ENCODE results near the gene PLA2G12B.
"Not testable (repeated sequence)": the region's sequence is repeated elsewhere in the genome, so short reads cannot be mapped to it uniquely, and the experiment has no call there.

The PLA2G12B gene, protein sequence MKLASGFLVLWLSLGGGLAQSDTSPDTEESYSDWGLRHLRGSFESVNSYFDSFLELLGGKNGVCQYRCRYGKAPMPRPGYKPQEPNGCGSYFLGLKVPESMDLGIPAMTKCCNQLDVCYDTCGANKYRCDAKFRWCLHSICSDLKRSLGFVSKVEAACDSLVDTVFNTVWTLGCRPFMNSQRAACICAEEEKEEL

DNA sequence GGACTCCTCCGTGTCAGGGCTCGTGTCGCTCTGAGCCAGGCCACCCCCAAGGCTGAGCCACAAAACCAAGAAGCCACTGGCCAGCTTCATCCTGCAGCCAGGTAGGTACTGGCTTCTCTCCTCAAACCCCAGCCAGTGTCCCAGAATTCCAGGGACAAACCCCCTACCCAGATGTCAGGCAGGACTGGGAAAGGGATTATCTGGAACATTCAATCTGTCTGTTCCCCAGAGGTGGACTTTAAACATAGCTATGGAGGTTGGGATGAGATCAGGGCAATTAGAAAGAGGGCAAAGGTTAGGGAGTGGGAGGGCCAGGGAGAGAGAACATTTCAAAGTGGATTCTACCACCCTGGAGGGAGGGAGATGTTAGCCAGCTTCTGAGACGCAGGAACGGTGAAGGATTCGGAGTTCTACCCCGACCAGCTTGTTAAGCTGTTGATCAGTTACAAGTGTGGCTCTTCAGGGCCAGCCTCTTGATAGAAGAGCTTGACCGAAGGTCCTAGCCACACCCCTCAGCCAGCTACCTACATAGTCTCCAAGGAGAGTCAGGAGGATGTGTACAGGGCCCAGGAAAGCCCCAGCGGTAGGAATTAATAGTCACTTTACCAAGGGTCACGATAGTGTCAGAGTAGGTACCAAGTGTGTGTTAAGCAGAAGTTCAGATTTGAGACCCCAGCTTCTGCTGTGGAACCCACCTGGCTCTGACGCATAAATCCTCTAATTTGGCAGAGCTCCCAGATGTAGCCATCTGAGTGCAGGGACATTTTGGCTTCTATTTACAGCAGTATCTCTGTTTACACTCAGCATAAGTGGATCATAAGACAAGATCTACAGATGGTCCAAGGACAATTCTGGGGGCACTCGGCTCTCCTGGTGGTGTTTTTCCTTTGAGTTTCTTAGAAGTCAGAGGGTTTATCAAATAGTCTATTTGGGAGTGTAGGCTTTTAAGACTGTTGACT, at the start of gene PLA2G12B:
Gene PLA2G12B (minus strand): TSS at position 211 of the 959 bp plus-strand sequence. CDS start 121 bp downstream, at position 90.
- DNase-seq (ENCODE audit: low spot score), result no peak

DNA sequence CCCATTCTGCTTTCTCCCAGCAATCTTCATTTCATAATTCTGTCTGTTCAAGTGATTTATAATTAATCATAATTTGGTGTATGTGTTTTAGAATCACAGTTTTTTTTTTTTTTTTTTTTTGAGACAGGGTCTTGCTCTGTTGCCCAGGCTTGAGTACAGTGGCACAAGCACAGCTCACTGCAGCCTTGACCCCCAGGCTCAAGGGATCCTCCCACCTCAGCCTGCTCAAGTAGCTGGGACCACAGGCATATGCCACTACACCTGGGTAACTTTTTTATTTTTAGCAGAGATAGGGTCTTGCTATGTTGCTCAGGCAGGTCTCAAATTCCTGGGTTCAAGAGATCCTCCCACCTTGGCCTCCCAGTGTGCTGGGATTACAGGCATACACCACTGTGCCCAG, 49.2 kb upstream of the PLA2G12B start:
- DNase-seq (ENCODE audit: low spot score), result no peak

DNA sequence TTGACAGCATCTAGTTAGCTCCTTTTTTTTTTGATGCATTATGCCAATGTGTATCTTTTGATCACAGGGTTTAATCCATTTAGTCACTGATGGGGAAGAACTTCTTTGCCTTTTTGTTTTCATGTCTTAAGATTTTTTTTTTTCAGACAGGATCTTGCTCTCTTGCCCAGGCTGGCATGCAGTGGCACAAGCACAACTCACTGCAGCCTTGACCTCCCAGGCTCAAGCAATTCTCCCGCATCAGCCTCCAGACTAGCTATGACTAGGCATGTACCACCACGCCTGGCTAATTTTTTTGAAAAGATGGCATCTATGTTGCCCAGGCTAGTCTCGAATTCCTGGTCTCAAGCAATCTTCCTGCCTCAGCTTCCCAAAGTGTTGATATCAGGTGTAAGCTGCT, 46.4 kb upstream of the PLA2G12B start:
- DNase-seq (ENCODE audit: low spot score), result no peak

DNA sequence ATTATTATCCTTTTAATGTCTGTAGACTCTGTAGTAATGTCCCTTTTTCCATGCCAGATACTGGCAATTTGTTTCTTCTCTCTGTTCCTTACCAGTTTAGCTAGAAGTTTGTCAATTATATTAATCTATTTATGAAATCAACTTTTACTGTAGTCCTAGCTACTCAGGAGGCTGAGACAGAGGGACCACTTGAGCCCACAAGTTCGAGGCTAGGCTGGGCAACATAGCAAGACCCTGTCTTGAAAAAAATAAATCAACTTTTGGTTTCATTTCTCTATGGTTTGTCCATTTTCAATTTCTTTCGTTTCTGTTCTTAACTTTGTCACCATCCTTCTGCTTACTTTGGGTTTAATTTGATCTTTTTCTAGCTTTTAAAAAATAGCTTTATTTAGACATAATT, 42.5 kb upstream of the PLA2G12B start:
- no peak for DNase-seq (ENCODE audit: low spot score)

DNA sequence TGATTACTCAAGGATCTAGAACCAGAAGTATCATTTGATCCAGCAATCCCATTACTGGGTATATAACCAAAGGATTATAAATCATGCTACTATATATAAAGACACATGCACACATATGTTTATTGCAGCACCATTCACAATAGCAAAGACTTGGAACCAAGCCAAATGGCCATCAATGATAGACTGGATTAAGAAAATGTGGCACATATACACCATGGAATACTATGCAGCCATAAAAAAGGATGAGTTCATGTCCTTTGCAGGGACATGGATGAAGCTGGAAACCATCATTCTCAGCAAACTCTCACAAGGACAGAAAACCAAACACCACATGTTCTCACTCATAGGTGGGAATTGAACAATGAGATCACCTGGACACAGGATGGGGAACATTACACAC, 40.9 kb upstream of the PLA2G12B start:
- DNase-seq (ENCODE audit: low spot score), result not testable (repeated sequence)

DNA sequence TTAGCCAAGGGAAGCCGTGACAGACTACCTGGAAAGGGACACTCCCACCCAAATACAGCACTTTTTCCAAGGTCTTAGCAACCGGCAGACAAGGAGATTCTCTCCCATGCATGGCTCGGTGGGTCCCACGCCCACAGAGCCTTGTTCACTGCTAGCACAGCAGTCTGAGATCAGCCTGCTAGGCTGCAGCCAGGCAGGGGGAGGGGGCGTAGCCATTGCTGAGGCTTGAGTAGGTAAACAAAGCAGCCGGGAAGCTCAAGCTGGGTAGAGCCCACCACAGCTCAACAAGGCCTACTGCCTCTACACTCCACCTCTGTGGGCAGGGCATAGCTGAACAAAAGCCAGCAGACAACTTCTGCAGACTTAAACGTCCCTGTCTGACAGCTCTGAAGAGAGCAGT, 35.2 kb upstream of the PLA2G12B start:
- DNase-seq (ENCODE audit: low spot score), result not testable (repeated sequence)

DNA sequence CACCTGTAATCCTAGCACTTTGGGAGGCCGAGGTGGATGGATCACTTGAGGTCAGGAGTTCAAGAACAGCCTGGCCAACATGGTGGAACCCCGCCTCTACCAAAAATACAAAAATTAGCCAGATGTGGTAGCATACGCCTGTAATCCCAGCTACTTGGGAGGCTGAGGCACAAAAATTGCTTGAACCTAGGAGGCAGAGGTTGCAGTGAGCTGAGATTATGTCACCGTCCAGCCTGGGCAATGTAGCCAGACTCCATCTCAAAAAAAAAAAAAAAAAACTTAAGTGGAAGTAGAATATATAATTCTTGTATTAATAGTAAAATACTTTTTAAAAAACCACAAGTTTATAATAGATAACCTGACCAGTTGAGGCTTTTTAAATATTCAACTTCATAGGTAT, 30.0 kb upstream of the PLA2G12B start:
- DNase-seq (ENCODE audit: low spot score), result not testable (repeated sequence)

DNA sequence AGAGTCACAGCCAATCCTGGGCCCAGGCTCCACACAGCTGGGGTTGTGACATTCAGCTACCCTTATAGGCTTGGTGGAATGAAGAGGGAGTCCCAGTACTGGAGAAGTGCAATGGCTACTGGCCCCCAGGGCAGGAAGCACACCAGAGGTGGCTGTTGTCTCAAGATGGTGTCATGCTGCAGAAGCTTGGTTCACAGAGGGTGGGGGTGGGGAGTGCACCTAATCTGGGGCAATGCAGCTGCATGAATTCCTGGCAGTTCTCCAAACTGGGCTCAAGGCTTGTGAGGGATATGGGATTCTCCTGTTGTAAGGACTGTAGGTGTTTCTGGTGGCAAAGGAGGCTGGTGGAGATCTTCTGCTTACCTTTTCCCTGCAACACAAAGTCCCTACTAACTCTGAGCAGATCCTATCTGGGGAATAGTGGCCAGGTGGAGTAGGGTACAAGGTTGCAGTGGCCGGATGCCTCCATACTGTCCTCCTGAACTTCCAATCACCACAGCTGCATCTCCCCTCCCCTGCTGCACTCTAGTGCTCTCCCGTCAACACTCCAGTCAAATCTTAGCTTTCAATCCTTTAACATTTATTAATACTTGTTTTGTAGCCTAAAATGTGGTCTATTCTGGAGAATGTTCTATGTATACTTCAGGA, 27.4 kb upstream of the PLA2G12B start:
- no peak for DNase-seq (ENCODE audit: low spot score)

DNA sequence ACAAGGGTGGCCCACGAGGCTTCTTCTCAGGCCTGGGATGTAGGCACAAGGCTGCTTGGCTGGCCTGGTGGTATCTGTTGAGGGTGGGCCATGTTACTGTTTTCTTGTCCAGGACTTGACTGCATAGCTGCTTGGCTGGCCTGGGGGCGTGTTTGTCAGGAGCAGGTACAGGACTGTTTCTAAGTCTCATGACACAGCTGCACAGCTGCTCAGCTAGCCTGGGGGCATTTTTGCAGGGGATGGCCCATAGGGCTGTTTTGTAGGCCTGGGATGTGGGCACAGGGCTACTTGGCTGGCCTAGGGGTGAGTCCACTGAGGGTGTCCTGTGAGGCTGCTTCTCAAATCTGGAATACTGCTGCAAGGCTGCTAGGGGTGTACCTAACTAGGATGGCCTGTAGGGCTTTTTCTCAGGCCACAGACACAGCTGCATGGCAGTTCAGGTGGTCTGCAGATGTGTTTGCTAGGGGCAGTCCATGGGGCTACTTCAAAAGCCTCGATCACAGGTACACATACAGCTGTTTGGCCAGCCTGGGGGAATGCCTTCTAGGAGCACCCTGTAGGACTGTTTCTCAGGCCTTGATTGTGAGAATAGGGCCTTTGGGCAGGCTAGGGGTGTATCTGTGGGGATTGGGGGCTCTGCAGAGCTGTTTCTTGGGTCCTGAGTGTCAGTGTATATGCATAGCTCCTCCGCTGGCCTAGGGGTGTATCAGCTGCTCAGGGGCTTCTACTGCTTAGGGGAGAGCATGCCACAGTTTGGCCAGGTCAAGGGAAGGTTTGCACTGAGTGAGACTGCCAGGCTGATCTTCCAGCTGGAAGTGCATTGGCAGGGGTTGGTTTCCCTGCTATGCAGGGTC, 26.6 kb upstream of the PLA2G12B start:
- no peak for DNase-seq (ENCODE audit: low spot score)

DNA sequence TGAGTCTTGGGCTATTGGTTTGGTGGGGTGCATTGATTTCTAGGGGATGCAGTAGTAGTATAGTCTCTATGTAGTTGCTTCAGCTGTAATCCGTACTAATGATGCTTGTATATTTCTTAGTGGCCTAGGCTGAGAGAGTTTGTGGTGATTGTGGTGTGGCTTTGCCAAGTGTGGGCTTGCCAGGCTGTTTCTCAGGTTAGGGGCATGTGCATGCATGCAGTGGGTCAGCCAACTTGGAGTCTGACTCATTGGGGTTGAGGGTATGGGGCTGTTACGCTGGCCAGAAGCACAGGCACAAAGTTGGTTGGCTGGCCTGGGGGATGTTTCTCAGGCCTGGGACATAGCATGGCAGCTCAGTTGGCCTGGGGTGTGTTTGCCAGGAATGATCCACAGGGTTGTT, 25.7 kb upstream of the PLA2G12B start:
- no peak for DNase-seq (ENCODE audit: low spot score)

DNA sequence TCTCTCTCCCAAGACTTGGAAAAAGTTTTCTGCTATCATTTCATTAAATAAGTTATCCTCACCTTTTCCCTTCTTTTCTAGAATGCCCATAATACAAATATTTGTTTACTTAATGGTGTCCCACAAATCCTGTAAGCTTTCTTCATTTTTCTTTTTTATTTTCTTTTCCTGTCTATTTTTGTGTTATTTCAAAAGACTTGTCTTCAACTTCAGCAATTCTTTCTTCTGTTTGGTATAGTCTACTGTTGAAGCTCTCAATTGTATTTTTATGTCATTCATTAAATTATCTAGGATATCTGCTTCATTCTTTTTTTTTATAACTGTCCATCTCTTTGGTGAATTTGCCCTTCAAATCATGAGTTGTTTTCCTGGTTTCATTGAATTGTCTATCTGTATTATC, 25.1 kb upstream of the PLA2G12B start:
- no peak for DNase-seq (ENCODE audit: low spot score)

DNA sequence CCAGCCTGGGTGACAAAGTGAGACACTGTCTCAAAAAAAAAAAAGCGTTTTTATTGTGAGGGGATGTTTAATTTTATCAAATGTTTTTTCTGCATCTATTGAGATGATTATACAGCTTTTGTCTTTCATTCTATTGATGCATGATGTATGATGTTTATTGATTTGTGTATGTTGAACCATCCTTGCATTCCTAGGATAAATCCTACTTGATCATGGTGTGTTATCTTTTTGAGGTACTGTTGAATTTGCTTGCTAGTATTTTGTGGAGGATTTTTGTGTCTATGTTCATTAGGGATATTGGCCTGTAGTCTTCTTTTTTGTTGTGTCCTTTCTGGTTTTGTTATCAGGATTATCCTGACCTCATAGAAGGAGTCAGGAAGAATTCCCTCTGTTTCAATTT, 22.3 kb upstream of the PLA2G12B start:
- DNase-seq (ENCODE audit: low spot score), result no peak

DNA sequence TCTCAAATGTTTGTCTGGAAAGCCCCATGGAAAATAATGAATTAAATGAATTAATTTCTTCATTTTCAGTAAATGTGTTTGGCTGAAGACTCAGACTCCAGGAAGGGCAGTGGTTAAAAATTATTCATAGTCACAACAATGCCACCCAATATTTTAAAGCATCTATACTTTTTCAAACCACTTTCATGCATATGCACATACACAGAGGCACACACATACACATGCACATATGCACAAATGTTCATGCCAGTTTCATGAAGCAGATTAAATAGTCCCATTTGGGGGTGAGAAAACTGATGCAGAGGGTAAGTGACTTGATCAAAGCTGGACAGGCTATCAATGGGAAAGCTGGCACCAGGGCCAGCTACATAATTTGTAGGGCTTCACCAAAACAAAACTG, 1.4 kb upstream of the PLA2G12B start:
- DNase-seq (ENCODE audit: low spot score), result no peak

DNA sequence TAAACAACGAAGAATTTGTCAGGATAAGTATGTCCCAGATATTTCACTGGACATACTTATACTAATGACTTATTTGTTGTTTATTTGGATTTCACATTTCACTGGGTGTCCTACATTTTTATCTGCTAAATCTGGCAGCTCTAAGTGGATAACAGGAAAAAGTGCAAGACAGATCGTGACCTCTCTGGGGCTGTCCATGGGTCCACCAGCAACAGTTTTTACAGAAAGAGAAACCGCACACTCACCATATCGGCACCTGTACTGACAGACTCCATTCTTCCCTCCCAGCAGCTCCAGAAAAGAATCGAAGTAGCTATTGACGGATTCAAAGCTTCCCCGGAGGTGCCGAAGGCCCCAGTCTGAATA, 393 bp downstream of the PLA2G12B start:
- DNase-seq (ENCODE audit: low spot score), result no peak

DNA sequence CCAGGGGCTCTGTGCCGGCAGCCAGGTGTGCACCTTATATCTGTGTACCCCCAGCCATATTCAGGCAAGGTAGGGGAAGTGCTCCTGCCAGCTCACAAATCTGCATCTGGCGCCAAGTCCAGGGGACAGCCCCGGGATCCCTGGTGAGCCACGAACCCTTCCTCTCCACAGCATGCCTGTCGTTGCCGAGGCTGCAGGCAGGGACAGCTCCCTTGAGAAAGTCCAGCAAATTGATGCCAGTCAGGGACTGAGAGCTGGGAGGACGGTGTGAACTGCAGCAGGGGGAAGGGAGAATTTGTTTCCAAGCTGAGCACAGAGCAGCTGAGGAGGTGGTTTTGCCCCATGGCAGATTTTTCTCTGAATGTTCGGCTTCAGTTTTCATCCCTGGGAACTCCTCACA, 919 bp downstream of the PLA2G12B start:
- DNase-seq (ENCODE audit: low spot score), result no peak

DNA sequence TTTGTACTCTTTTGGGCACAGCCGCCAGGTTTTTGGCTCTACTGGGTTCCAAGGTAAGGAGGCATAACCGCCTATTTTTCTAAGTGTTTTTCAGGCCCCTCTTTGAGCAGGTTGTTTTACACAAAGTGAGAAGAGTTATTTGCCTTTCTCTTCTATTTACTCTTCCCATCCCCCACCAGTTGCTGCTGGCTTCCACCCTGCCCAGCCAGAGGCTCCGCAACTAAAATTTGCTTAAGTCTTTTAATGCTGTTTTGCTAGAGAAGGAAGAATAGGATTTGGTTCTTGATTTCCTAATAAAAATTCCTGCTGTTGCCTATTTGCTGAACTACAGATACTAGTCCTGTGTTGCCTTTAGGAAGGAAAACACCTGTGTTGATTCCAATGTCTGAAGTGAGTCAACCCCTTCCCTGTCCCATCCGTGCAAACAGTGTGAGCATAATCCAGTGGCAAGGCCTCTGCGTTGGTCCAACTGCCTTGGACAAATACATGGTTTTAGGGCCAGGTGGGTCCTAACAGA, 1.9 kb downstream of the PLA2G12B start:
- no peak for DNase-seq (ENCODE audit: low spot score)

DNA sequence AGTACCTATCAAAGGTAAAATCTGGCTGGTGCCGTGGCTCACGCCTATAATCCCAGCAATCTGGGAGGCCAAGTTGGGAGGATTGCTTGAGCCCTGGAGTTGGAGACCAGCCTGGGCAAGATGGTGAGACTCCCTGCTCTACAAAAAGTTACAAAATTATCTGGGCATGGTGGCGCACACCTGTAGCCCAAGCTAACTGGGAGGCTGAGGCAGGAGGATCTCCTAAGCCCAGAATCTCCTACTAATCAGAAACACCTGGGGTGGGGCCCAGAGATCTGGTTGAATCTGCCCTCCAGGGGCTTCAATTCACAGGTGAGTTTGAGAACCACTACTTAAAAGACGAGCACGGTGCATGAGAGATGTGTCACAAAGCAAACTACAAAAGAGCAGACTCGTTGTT, 2.4 kb downstream of the PLA2G12B start:
- DNase-seq (ENCODE audit: low spot score), result no peak

DNA sequence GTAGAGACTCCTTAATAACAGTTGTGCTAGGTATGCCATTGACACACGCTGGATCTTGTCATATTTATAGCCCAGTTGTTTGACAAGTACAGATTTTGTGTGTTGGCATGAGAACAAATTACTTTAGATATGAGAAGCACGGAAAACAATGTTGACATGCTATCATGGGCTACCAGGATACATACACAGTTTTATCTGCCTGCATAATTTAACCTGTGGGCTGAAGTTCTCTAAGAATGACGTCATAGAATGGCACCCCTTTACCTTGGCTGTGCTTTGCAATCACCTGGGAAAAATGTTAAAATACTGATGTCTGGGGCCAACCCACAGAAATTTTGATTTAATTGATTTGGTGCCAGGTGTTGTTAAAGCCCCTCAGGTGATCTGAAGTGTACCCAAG, 2.8 kb downstream of the PLA2G12B start:
- DNase-seq (ENCODE audit: low spot score), result no peak

DNA sequence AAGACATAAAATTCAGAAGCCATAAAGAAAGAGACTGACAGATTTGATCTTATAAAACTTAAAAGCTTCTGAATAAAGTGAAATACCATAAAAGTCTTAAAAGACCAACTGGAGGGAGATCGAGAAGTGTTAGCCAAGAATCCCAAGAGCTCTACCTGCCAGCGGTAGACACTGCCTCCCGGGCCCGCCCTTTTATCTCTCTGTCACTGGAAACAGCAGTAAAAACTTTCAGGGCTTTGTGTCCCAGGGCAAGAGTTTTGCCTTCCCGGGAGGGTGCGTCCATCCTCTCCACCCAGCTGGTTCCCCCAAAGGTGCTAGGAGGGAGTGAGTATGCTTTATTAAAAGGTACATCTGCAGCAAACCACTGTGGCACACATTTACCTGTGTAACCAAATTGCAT, 5.8 kb downstream of the PLA2G12B start:
- DNase-seq (ENCODE audit: low spot score), result no peak

DNA sequence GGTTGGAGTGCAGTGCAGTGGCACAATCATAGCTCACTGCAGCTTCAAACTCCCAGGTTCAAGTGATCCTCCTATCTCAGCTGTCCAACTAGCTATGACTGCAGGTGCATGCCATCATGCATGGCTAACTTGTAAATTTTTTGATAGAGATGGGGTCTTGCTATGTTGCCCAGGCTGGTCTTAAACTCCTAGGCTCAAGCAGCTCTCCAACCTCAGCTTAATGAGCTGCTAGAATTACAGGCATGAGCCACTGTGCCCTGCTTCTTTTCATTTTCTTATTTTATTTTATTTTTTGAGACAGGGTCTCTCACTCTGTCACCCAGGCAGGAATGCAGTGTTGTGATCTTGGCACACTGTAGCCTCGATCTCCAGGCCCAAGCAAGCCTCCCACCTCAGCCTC, 7.6 kb downstream of the PLA2G12B start:
- no peak for DNase-seq (ENCODE audit: low spot score)

DNA sequence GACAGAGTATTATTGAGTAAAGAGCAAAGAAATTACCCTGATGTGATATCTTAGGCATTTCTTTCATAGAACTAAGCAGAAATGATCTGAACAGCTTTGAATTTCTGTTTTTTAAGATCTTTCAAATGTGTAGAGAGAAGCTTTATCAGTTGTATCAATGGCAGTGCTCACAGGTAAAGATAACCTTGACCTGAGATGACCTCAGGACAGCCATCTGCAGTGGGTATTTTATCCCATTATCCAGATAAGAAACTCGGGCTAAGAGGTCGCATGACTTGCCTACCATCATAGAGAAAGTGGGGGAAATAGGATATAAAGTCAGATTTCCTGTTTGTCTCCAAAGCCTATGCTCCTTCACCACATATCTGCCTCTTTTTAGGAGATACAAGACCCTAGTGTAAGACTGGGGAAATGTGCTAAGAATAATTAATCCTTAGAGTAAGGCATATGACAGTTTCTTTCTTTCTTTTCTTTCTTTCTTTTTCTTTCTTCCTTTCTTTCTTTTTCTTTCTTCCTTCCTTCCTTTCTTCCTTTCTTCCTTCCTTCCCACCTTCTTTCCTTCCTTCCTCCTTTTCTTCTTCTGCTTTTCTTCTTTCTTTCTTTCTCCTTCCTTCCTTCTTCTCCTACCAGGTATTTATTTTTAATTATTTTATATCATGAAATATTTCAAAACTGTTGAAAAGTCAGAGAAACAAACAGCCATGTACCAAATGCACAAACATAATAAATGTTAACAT, 10.9 kb downstream of the PLA2G12B start:
- no peak for DNase-seq (ENCODE audit: low spot score)

Measured in germinal center (tissue), 1 donor.